Measurements from ENCODE around the gene EMX1. TPM values are rescaled to one million over a fixed set of nuclear protein-coding genes. Genes with fewer than 3 reads are reported as not detected.

EMX1 gene
- polyA plus RNA-seq, 1 donor from 2014 or later = 0.33 TPM

- no peaks in the 10 kb centered on the region for H4K20me1 ChIP-seq (ENCODE audit: insufficient read depth)
- H3F3A ChIP-seq (ENCODE audit: insufficient read depth, low read length, poor library complexity, severe bottlenecking) = no peaks in the 10 kb centered on the region
- no peak overlapping the region for H3K27ac ChIP-seq (ENCODE audit: low read length)
- no peak overlapping the region for H3K9ac ChIP-seq (ENCODE audit: low read length)
- H3K79me2 ChIP-seq (replicated peaks; ENCODE audit: insufficient read depth, low read length) = no peaks in the 10 kb centered on the region
- H3K27me3 ChIP-seq (ENCODE audit: insufficient read depth, low read depth, low read length) = no peaks in the 10 kb centered on the region
- H3K4me3 ChIP-seq (ENCODE audit: low read length) = no peak overlapping the region
- H3K4me2 ChIP-seq (ENCODE audit: low read length) = no peak overlapping the region
- no peak overlapping the region for H2AFZ ChIP-seq (ENCODE audit: low read depth, low read length)
- H3K9me2 ChIP-seq (ENCODE audit: insufficient read depth, low read length) = no peaks in the 10 kb centered on the region
- TF ChIP-seq CTCF (IDR thresholded peaks at IDR 0.05; ENCODE audit: poor library complexity, severe bottlenecking) (no peak), REST (IDR thresholded peaks at IDR 0.05; ENCODE audit: borderline replicate concordance) (no peak), MXI1 (conservative IDR thresholded peaks at IDR 0.05; ENCODE audit: poor library complexity, severe bottlenecking) (no peak), TAF1 (IDR thresholded peaks at IDR 0.05; ENCODE audit: low read depth) (no peak), POLR2AphosphoS5 (IDR thresholded peaks at IDR 0.05) (no peak)
- H3K9me3 ChIP-seq (ENCODE audit: low read length) = no peaks in the 10 kb centered on the region
- H3K36me3 ChIP-seq (ENCODE audit: insufficient read depth, low read length) = no peaks in the 10 kb centered on the region
These were observed 30.9 kb downstream of the EMX1 start for GRCh38 chr2:72947952-72948830.

- no peak for TF ChIP-seq REST (IDR thresholded peaks at IDR 0.05; ENCODE audit: borderline replicate concordance)
These were observed 31.7 kb downstream of the EMX1 start for GRCh38 chr2:72949045-72949444.

More at GRCh38 chr2:72949045-72949444, 31.7 kb downstream of the EMX1 start:
- H3K9me2 ChIP-seq (ENCODE audit: insufficient read depth, low read length) = no peaks in the 10 kb centered on the region
- no peaks in the 10 kb centered on the region for H3K79me2 ChIP-seq (replicated peaks; ENCODE audit: insufficient read depth, low read length)
- no peak overlapping the region for H2AFZ ChIP-seq (ENCODE audit: low read depth, low read length)
- no peaks in the 10 kb centered on the region for H3K9me3 ChIP-seq (ENCODE audit: low read length)
- H3K27ac ChIP-seq (ENCODE audit: low read length) = no peak overlapping the region
- no peaks in the 10 kb centered on the region for H3K36me3 ChIP-seq (ENCODE audit: insufficient read depth, low read length)
- H3K27me3 ChIP-seq (ENCODE audit: insufficient read depth, low read depth, low read length) = no peaks in the 10 kb centered on the region
- H3K9ac ChIP-seq (ENCODE audit: low read length) = no peak overlapping the region
- no peak overlapping the region for H3K4me3 ChIP-seq (ENCODE audit: low read length)
- H3F3A ChIP-seq (ENCODE audit: insufficient read depth, low read length, poor library complexity, severe bottlenecking) = no peaks in the 10 kb centered on the region
- H4K20me1 ChIP-seq (ENCODE audit: insufficient read depth) = no peaks in the 10 kb centered on the region
- no peak overlapping the region for H3K4me2 ChIP-seq (ENCODE audit: low read length)

Data from neural cell (in vitro differentiated cells).